GM12801 (cell line): Measurements from ENCODE around the gene CDH16.

ENCODE experiments used
- TF ChIP-seq, protein P1 (sequence below): IDR thresholded peaks from one replicate; pipeline ENCODE4 v1.5.1; 2011; ENCODE audit warnings: control low read depth; ENCODE audit not compliant: insufficient read length; ENCODE audit errors: extremely low read depth

Gene CDH16

DNA sequence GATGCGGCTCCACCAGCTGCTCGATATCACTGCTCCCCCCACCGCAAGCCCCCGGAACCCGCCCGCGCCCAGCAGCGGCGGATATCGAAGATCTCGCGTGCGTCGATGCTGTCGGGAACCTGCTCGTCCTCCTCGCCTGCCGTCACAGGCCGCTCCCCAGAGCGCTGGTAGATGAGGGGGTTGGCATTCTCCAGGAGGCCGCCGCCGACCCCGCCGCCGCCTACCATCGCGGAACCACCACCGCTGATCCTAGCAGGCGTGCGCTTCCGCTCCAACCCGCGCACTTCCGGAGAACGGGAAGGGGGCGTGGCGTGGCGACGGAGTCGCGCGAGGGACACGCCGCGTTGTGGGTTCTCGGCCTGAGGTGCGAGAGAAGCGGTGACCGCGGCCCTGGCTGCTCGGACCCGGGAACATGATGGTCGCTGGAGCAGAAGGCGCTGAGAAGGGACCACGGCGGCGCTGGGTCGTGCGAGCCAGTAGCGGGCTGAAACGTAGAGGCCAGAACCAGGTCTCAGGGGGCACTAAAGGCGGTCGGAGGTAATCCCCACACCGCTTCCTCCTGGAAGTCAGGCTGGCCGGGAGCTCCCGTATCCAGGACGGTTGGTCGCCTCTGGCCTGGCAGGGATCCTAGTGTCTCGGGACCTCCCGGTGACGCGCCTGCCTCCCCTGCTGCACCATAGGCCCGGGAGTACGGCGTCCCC is 15.6 kb upstream of the CDH16 start, which contains the start of gene CIAO2B:
TSS of gene CIAO2B (minus strand) at position 265 of the 701 bp plus-strand sequence. CDS start at position 227, 38 bp downstream.
- TF ChIP-seq, protein P1, sequence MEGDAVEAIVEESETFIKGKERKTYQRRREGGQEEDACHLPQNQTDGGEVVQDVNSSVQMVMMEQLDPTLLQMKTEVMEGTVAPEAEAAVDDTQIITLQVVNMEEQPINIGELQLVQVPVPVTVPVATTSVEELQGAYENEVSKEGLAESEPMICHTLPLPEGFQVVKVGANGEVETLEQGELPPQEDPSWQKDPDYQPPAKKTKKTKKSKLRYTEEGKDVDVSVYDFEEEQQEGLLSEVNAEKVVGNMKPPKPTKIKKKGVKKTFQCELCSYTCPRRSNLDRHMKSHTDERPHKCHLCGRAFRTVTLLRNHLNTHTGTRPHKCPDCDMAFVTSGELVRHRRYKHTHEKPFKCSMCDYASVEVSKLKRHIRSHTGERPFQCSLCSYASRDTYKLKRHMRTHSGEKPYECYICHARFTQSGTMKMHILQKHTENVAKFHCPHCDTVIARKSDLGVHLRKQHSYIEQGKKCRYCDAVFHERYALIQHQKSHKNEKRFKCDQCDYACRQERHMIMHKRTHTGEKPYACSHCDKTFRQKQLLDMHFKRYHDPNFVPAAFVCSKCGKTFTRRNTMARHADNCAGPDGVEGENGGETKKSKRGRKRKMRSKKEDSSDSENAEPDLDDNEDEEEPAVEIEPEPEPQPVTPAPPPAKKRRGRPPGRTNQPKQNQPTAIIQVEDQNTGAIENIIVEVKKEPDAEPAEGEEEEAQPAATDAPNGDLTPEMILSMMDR: no peak

DNA sequence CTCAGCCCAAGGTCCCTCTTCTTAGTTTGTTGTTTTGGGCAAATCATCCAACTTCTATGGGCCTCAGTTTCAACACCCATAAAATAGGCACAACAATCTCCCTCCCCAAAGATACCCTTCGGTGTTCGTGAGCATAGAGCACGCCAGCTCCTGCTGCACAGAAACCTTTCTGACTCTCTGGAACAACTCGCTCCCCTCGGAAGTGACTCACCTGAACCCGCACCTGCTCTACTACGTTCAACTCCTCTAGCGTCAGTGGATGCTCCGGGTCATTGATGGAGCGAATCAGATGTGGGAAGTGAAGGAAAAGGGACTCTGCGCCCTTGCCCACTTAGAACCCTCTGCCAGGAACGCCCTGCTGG is 15.1 kb upstream of the CDH16 start:
- TF ChIP-seq, protein P1: no peak

DNA sequence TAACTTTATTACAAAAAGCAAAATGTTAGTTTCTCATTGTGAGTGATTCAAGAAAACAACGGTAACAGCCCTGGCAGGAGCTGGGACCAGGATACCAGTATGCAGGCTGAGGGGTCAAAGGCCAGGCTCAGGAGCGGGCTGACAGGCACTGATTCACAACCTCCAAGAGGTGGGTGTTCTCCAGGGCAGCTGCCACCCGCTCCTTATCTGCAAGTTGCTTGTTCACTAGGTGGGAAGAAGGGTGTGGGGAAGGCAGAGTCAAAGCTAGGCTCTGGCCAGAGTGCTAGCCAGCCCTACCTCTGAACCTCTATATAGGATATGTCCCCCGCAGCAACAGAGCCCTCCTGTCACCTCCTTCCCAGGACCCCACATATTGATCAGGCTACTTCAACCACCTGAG is 13.4 kb upstream of the CDH16 start:
- TF ChIP-seq, protein P1: no peak

DNA sequence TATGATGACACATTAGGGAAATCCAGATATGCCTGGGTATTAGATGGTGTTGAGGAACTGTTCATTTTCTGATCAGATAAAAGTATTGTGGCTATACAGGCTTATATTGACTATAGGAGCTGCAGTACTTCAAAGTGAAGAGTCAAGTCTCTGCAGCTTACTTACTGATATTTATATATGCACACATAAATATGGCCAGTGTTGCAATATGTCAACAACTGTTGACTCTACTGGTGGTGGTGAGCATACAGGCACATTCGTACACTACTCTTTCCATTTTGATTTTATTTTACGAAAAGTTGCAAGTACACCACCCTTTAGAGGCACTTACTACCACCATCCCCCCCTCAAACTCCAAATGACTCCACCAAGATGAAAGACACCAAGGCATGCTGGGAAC is 13.0 kb upstream of the CDH16 start:
- TF ChIP-seq, protein P1: no peak

DNA sequence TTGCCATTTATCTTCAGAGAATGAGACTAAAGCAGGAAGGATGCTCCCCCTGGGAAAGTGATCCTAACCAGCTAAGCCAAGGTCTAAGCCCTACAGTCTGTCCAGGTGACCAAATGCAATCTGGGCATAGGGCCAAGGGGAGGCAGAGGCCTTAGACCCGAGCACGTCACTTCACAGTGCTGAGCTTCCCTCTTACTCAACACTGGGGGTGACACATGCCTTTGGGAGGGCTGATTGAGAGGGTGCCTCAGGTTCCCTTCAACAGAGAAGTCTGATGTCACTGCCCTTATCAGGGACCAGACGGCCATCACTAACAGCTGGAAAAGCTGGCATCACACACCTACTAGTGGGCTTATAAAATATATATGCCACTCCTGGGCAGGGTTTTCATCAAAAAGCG is 11.5 kb upstream of the CDH16 start:
- TF ChIP-seq, protein P1: no peak

DNA sequence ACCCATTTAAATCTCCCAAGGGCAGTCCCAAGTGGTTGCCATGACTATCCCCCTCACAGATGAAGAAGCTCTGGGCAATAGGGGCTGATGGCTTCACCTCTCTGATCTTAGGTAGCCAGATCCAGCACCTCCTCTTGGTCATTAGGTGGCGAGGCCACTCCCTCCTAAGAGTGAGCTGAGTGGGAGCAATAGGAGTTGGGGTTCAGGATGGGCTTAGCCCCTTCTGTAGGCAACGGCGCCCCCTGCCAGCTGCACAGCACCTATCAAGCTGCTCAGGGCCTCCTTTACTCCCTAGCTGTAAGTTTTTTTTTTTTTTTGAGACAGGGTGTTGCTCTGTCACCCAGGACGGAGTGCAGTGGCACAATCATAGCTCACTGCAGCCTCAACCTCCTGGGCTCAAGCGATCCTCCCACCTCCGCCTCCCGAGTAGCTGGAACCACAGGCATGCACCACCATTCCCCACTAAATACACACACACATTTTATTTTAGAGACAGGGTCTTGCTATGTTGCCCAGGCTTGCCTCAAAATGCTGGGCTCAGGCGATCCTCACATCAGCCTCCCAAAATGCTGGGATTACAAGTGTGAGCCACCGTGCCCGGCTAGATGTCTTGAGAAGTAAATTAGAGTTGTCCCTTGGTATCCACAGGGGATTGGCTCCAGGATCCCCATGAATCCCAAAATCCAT is 10.2 kb upstream of the CDH16 start:
- TF ChIP-seq, protein P1: no peak

DNA sequence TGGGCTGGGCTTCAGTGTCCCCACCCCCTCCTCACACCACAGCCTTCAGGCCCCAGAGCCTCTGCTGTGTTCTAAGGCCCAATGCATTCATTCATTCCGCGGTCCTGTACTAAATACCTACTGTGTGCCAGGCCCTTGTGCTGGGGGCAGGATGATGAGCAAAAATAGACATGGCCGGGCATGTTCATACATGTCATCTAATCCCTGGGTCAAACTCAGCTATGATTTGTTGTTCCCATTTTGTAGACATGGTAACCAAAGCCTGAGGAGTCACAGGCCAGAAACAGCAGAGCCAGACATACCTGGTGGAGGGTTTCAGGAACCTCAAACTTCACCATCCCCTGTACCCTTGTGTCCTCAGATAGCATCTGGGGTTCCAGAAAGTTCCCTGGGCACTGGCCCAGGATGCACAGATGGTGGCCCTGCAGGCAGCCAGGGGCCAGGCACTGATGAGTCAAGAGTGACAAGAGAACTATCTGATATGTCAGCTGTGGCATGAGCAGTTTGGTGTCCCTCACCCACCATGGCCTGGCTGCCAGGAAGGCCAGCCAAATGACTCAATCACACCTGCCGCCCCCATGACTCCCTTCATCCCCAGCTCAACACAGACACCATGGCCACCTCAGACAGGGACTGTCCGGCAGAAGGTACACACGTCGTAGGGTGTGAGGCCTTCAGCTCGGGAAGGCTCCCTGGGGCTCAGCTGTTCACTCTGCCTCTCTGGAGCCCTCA is 9.4 kb upstream of the CDH16 start:
- TF ChIP-seq, protein P1: no peak
